Neural progenitor cell (in vitro differentiated cells): ENCODE results near the gene COCH. TPM values are rescaled to one million over a fixed set of nuclear protein-coding genes. Genes with fewer than 3 reads are reported as not detected.

Source experiments
- DNase-seq: peaks from one replicate; pipeline ENCODE4 v3.0.0-alpha.2; 2016; ENCODE audit warnings: low spot score
- H2AFZ ChIP-seq: fragments of 200-600 bp; sonication (generic); replicated peaks from 2 replicates; pipeline ENCODE4 v1.6.1; 2016; ENCODE audit warnings: antibody characterized with exemption
- H3F3A ChIP-seq: fragments of 200-600 bp; sonication (generic); 2 replicates; pipeline ENCODE4 v1.6.1; 2016; ENCODE audit warnings: antibody characterized with exemption, low read depth
- H3K27ac ChIP-seq: fragments of 200-600 bp; sonication (generic); 2 replicates; pipeline ENCODE4 v1.5.1; 2016; ENCODE audit warnings: mild to moderate bottlenecking
- H3K27me3 ChIP-seq: fragments of 200-600 bp; sonication (generic); 2 replicates; pipeline ENCODE4 v1.6.1; 2016; ENCODE audit warnings: mild to moderate bottlenecking, moderate library complexity
- H3K36me3 ChIP-seq: fragments of 200-600 bp; sonication (generic); 2 replicates; pipeline ENCODE4 v1.5.1; 2016
- H3K4me1 ChIP-seq: fragments of 200-600 bp; sonication (generic); 2 replicates; pipeline ENCODE4 v1.6.1; 2016; ENCODE audit warnings: mixed run types
- H3K4me2 ChIP-seq: fragments of 200-600 bp; sonication (generic); 2 replicates; pipeline ENCODE4 v1.6.1; 2016
- H3K4me3 ChIP-seq: fragments of 200-600 bp; sonication (generic); 2 replicates; pipeline ENCODE4 v1.5.1; 2016
- H3K79me2 ChIP-seq: fragments of 200-600 bp; sonication (generic); 2 replicates; pipeline ENCODE4 v1.6.1; 2016; ENCODE audit warnings: low read depth
- H3K9ac ChIP-seq: fragments of 200-600 bp; sonication (generic); 2 replicates; pipeline ENCODE4 v1.6.1; 2016
- H3K9me3 ChIP-seq: fragments of 200-600 bp; sonication (generic); 2 replicates; pipeline ENCODE4 v1.5.1; 2016; ENCODE audit warnings: low read depth
- H4K20me1 ChIP-seq: fragments of 200-600 bp; sonication (generic); 2 replicates; pipeline ENCODE4 v1.6.1; 2016; ENCODE audit warnings: low read depth
- H3K27ac Mint-ChIP-seq: 3 replicates; pipeline ENCODE4 v1.8.0; 2021; ENCODE audit warnings: mixed read lengths
- H3K27me3 Mint-ChIP-seq: 2 replicates; pipeline ENCODE4 v1.8.0; 2022; ENCODE audit warnings: low read depth, mild to moderate bottlenecking, inconsistent platforms, moderate library complexity, mixed read lengths; ENCODE audit not compliant: insufficient read depth
- H3K36me3 Mint-ChIP-seq: 3 replicates; pipeline ENCODE4 v1.8.0; 2021; ENCODE audit warnings: mixed read lengths
- H3K4me1 Mint-ChIP-seq: 3 replicates; pipeline ENCODE4 v1.8.0; 2021; ENCODE audit warnings: mixed read lengths
- H3K4me3 Mint-ChIP-seq: 3 replicates; pipeline ENCODE4 v1.8.0; 2021; ENCODE audit warnings: mild to moderate bottlenecking, moderate library complexity, mixed read lengths
- H3K9me3 Mint-ChIP-seq: 3 replicates; pipeline ENCODE4 v1.8.0; 2020; ENCODE audit warnings: mixed read lengths
- CTCF ChIP-seq: fragments of 200-600 bp; sonication (generic); IDR thresholded peaks from 2 replicates; pipeline ENCODE4 v1.5.1; 2017; ENCODE audit warnings: antibody characterized with exemption, mild to moderate bottlenecking
- EZH2 ChIP-seq: fragments of 200-600 bp; sonication (generic); IDR thresholded peaks from 2 replicates; pipeline ENCODE4 v1.6.1; 2017; ENCODE audit warnings: antibody characterized with exemption, mild to moderate bottlenecking, moderate library complexity
- EZH2phosphoT487 ChIP-seq: fragments of 200-600 bp; sonication (generic); IDR thresholded peaks from 2 replicates; pipeline ENCODE4 v1.6.1; 2017; ENCODE audit warnings: antibody characterized with exemption
- total RNA-seq: library from RNA; depleted of rRNA; stranded (reverse); fragments of >200 nt; gene quantifications from 2 replicates; pipeline ENCODE4 v1.2.3, GENCODE V29; 2015; ENCODE audit warnings: low replicate concordance

Gene COCH
- total RNA-seq, 1 donor from 2014 or later, result 31.1 TPM

- Histone ChIP-seq H3K4me2 (no peak overlapping the region), H3K79me2 (no peaks in the 10 kb centered on the region), H2AFZ (no peak overlapping the region), H3K4me3 (no peak overlapping the region), H3K36me3 (no peaks in the 10 kb centered on the region), H3K9ac (no peak overlapping the region), H3K27me3 (peaks cover 49% of the 10 kb centered on the region), H3F3A (peaks cover 13% of the 10 kb centered on the region), H4K20me1 (no peaks in the 10 kb centered on the region), H3K9me3 (no peaks in the 10 kb centered on the region), H3K4me1 (peaks cover 11% of the 10 kb centered on the region), H3K27ac (no peak overlapping the region)
- Mint-ChIP-seq H3K36me3 (peaks cover 1% of the 10 kb centered on the region), H3K9me3 (no peaks in the 10 kb centered on the region), H3K27ac (no peak overlapping the region), H3K4me1 (peaks cover 11% of the 10 kb centered on the region), H3K4me3 (no peak overlapping the region), H3K27me3 (peaks cover 27% of the 10 kb centered on the region)
- TF ChIP-seq CTCF, result no peak
- TF ChIP-seq EZH2phosphoT487, result no peak
- TF ChIP-seq EZH2, result no peak
- DNase-seq, result no peak
Observed at GRCh38 chr14:30876692-30877091, 2.3 kb downstream of the COCH start.

GRCh38 chr14:30882431-30882830 is 8.1 kb downstream of the COCH start:
- Histone ChIP-seq H3K9me3 (no peaks in the 10 kb centered on the region), H3F3A (no peaks in the 10 kb centered on the region), H3K4me1 (no peaks in the 10 kb centered on the region), H3K27me3 (no peaks in the 10 kb centered on the region), H2AFZ (no peak overlapping the region), H3K79me2 (no peaks in the 10 kb centered on the region), H4K20me1 (no peaks in the 10 kb centered on the region), H3K4me2 (no peak overlapping the region), H3K4me3 (no peak overlapping the region), H3K36me3 (no peaks in the 10 kb centered on the region), H3K27ac (no peak overlapping the region), H3K9ac (no peak overlapping the region)
- Mint-ChIP-seq H3K36me3 (no peaks in the 10 kb centered on the region), H3K27me3 (no peaks in the 10 kb centered on the region), H3K4me3 (no peak overlapping the region), H3K27ac (no peak overlapping the region), H3K4me1 (no peaks in the 10 kb centered on the region), H3K9me3 (no peaks in the 10 kb centered on the region)
- DNase-seq, result no peak
- TF ChIP-seq EZH2phosphoT487 (no peak), EZH2 (no peak), CTCF (no peak)

GRCh38 chr14:30883508-30884294 is 9.3 kb downstream of the COCH start:
- no peak overlapping the region for H2AFZ ChIP-seq
- no peak overlapping the region for H3K27ac Mint-ChIP-seq
- no peak for DNase-seq
- H3K4me1 Mint-ChIP-seq, result no peaks in the 10 kb centered on the region
- no peaks in the 10 kb centered on the region for H3K79me2 ChIP-seq
- H3K36me3 Mint-ChIP-seq, result no peaks in the 10 kb centered on the region
- H3K4me1 ChIP-seq, result no peaks in the 10 kb centered on the region
- no peak overlapping the region for H3K27ac ChIP-seq
- no peaks in the 10 kb centered on the region for H3K9me3 Mint-ChIP-seq
- H3F3A ChIP-seq, result no peaks in the 10 kb centered on the region
- H3K27me3 ChIP-seq, result no peaks in the 10 kb centered on the region
- no peaks in the 10 kb centered on the region for H4K20me1 ChIP-seq
- H3K4me2 ChIP-seq, result no peak overlapping the region
- H3K9me3 ChIP-seq, result no peaks in the 10 kb centered on the region
- H3K9ac ChIP-seq, result no peak overlapping the region
- TF ChIP-seq CTCF, result no peak
- TF ChIP-seq EZH2, result no peak
- no peak for TF ChIP-seq EZH2phosphoT487
- no peaks in the 10 kb centered on the region for H3K36me3 ChIP-seq
- H3K27me3 Mint-ChIP-seq, result no peaks in the 10 kb centered on the region
- H3K4me3 Mint-ChIP-seq, result no peak overlapping the region
- H3K4me3 ChIP-seq, result no peak overlapping the region
